Measurements from ENCODE around the gene FAM151A.

The FAM151A gene

DNA sequence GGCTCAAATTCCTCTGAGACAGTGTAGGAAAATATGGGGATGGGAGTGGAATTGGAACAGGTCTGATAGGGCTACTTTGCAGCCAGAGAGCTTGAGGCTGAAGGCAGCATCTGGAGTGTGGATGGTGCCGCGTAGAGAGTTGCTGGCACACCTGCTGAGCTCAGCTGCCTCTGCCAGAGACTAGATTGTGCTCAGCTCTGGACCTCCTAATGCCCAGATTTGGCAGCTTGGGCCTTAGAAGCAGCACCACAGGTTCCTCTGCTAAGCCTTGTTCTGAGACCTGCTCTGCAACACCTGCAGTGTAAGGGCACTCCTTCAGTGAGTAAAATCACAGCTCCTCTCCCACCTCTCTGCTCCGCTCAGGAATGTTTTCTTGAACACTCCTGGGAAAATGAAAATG, 52.0 kb downstream of the FAM151A start:
- TF ChIP-seq, protein P1, sequence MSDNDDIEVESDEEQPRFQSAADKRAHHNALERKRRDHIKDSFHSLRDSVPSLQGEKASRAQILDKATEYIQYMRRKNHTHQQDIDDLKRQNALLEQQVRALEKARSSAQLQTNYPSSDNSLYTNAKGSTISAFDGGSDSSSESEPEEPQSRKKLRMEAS (IDR thresholded peaks at IDR 0.05; ENCODE audit: low read depth, low read length): no peak
- TF ChIP-seq POLR2A (IDR thresholded peaks at IDR 0.05; ENCODE audit: extremely low read depth, insufficient read length): no peak
- no peak for TF ChIP-seq MYC (IDR thresholded peaks at IDR 0.05; ENCODE audit: low read depth, low read length)
- TF ChIP-seq, protein P2, sequence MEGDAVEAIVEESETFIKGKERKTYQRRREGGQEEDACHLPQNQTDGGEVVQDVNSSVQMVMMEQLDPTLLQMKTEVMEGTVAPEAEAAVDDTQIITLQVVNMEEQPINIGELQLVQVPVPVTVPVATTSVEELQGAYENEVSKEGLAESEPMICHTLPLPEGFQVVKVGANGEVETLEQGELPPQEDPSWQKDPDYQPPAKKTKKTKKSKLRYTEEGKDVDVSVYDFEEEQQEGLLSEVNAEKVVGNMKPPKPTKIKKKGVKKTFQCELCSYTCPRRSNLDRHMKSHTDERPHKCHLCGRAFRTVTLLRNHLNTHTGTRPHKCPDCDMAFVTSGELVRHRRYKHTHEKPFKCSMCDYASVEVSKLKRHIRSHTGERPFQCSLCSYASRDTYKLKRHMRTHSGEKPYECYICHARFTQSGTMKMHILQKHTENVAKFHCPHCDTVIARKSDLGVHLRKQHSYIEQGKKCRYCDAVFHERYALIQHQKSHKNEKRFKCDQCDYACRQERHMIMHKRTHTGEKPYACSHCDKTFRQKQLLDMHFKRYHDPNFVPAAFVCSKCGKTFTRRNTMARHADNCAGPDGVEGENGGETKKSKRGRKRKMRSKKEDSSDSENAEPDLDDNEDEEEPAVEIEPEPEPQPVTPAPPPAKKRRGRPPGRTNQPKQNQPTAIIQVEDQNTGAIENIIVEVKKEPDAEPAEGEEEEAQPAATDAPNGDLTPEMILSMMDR (IDR thresholded peaks at IDR 0.05; ENCODE audit: low read depth, low read length): no peak
- DNase-seq (ENCODE audit: low read depth): peak; percentile 54
- H3K4me3 ChIP-seq (ENCODE audit: low read depth, low read length): no peak overlapping the region

DNA sequence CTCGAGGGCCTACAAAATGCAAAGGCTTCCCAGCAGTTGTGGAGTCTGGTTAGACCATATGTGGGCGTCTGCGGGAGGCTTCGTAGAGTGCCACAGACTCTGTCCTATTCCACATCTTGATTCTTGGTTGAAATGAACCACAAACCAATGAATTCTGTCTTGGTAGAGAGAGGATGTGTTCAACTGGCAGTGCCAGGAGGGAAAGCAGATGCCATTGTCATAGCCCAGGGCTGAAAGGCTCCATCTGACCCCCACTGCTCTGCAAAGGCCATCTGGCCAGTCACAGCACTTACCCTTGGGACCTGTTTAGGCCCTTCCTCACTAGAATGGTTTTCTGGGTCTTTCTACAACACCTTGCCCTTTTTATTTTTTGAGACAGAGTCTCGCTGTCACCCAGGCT, 53.2 kb downstream of the FAM151A start:
- H3K4me3 ChIP-seq (ENCODE audit: low read depth, low read length): no peak overlapping the region
- peak; percentile 51 for DNase-seq (ENCODE audit: low read depth)
- TF ChIP-seq, protein P2 (IDR thresholded peaks at IDR 0.05; ENCODE audit: low read depth, low read length): no peak
- TF ChIP-seq POLR2A (IDR thresholded peaks at IDR 0.05; ENCODE audit: extremely low read depth, insufficient read length): no peak
- TF ChIP-seq, protein P1 (IDR thresholded peaks at IDR 0.05; ENCODE audit: low read depth, low read length): no peak
- no peak for TF ChIP-seq MYC (IDR thresholded peaks at IDR 0.05; ENCODE audit: low read depth, low read length)

DNA sequence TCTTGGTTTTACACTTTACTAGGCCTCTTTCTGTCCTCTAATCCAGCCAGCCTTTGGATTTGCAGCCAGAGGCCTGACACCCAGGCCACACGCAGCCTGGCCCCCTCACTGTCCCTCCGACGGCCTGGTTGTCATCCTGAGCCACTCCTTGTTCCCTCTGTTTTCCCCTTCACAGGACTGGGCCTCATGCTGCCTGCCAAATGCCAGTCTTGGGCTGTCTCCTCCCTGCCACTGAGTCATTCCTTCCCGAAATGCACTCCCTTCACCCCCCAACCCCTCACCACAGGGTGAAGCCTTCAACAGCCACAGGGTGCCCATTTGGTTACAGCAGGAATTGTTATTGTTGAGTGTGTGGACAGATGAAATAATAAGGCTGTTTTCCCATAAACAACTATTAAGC, 54.0 kb downstream of the FAM151A start:
- TF ChIP-seq, protein P2 (IDR thresholded peaks at IDR 0.05; ENCODE audit: low read depth, low read length): no peak
- TF ChIP-seq, protein P1 (IDR thresholded peaks at IDR 0.05; ENCODE audit: low read depth, low read length): no peak
- no peak for TF ChIP-seq MYC (IDR thresholded peaks at IDR 0.05; ENCODE audit: low read depth, low read length)
- TF ChIP-seq POLR2A (IDR thresholded peaks at IDR 0.05; ENCODE audit: extremely low read depth, insufficient read length): no peak
- H3K4me3 ChIP-seq (ENCODE audit: low read depth, low read length): no peak overlapping the region
- DNase-seq (ENCODE audit: low read depth): peak; percentile 25

DNA sequence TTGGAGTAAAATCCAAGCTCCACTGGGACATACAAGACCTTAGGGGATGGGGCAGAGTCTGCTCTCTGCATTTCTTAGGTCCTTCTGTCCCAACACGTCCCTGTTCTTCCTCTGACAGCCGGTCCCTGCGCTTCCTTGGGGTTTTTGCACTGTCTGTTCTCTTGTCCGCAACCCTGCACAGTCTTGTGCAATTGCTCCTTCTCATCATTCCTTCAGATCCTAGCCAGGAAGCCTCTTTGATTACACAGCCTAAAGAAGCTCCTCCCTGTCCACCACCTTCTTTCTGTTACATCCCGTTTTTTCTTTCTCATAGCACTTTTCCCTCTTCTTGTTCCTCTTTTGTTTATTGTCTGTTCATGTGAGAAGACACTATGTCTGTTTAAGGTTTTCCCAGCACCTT, 55.4 kb downstream of the FAM151A start:
- TF ChIP-seq, protein P1 (IDR thresholded peaks at IDR 0.05; ENCODE audit: low read depth, low read length): no peak
- TF ChIP-seq POLR2A (IDR thresholded peaks at IDR 0.05; ENCODE audit: extremely low read depth, insufficient read length) (no peak), MYC (IDR thresholded peaks at IDR 0.05; ENCODE audit: low read depth, low read length) (no peak)
- TF ChIP-seq, protein P2 (IDR thresholded peaks at IDR 0.05; ENCODE audit: low read depth, low read length): no peak
- peak; percentile 79 for DNase-seq (ENCODE audit: low read depth)
- no peak overlapping the region for H3K4me3 ChIP-seq (ENCODE audit: low read depth, low read length)

DNA sequence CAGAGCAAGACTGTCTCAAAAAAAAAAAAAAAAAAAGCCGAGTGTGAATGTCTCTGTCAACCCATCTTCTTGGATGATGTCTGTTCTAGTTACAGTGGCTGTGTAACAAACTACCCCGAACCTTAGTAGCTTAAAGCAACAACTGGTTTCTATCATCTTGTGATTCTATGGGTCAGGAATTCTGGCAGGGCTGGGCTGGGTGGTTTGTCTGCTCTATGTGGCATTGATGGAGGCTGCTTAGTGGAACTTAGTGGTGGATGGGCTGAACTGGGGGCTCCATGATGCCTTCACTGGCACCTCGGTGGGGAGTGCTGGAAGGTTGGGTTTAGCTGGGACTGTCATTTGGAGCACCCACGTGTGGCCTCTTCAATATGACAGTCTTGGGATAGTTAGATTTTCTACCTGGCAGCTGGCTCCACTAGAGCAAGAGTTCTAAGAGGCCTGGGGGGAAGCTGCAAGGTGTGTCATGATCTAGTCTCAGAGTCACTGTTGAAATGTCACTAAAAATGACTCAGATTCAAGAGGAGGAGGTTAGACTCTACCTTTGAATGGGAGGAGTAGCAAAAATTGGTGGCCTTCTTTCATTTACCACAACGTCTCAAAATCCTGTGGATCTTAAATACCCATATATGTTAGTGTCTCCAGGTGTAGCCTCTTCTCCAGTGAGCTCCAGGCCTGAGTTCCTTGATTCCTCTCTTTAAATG, 56.7 kb downstream of the FAM151A start:
- TF ChIP-seq MYC (IDR thresholded peaks at IDR 0.05; ENCODE audit: low read depth, low read length): no peak
- TF ChIP-seq POLR2A (IDR thresholded peaks at IDR 0.05; ENCODE audit: extremely low read depth, insufficient read length): no peak
- TF ChIP-seq, protein P2 (IDR thresholded peaks at IDR 0.05; ENCODE audit: low read depth, low read length): no peak
- TF ChIP-seq, protein P1 (IDR thresholded peaks at IDR 0.05; ENCODE audit: low read depth, low read length): no peak
- DNase-seq (ENCODE audit: low read depth): no peak
- no peak overlapping the region for H3K4me3 ChIP-seq (ENCODE audit: low read depth, low read length)
